NCI-H1436 (cell line): ENCODE measurements around the gene ALG1L2.
"Not testable (repeated sequence)": the region's sequence is repeated elsewhere in the genome, so short reads cannot be mapped to it uniquely, and the experiment has no call there.

ENCODE experiments used
- DNase-seq: peaks from one replicate; lab custom pipeline; 2025; lab: John Stamatoyannopoulos, UW

Gene ALG1L2

GRCh38 chr3:130093741-130094391 is 12.2 kb downstream of the ALG1L2 start:
- DNase-seq, result peak; percentile 20

- DNase-seq, result peak; percentile 17
Observed at GRCh38 chr3:130094491-130094941, 12.9 kb downstream of the ALG1L2 start.

GRCh38 chr3:130095858-130096257 is 14.2 kb downstream of the ALG1L2 start:
- not testable (repeated sequence) for DNase-seq

- DNase-seq, result not testable (repeated sequence)
Observed at GRCh38 chr3:130097096-130097495, 15.5 kb downstream of the ALG1L2 start.

- not testable (repeated sequence) for DNase-seq
Observed at GRCh38 chr3:130097690-130098638, 16.3 kb downstream of the ALG1L2 start.

GRCh38 chr3:130098639-130099385 is 17.2 kb downstream of the ALG1L2 start:
- DNase-seq, result not testable (repeated sequence)

GRCh38 chr3:130102545-130102944 is 20.9 kb downstream of the ALG1L2 start:
- DNase-seq, result not testable (repeated sequence)

GRCh38 chr3:130104191-130104590 is 22.6 kb downstream of the ALG1L2 start:
- DNase-seq, result not testable (repeated sequence)

GRCh38 chr3:130107333-130107995 is 25.8 kb downstream of the ALG1L2 start:
- not testable (repeated sequence) for DNase-seq

GRCh38 chr3:130108836-130109585 is 27.4 kb downstream of the ALG1L2 start:
- DNase-seq, result not testable (repeated sequence)

- peak; percentile 27 for DNase-seq
Observed at GRCh38 chr3:130110386-130111169, 28.9 kb downstream of the ALG1L2 start.

- peak; percentile 99 for DNase-seq
Observed at GRCh38 chr3:130111185-130111864, 29.7 kb downstream of the ALG1L2 start.

GRCh38 chr3:130111865-130112747 is 30.5 kb downstream of the ALG1L2 start:
- DNase-seq, result peak; percentile 98

GRCh38 chr3:130112748-130113073 is 31.1 kb downstream of the ALG1L2 start:
- DNase-seq, result not testable (repeated sequence)

- not testable (repeated sequence) for DNase-seq
Observed at GRCh38 chr3:130115400-130115799, 33.8 kb downstream of the ALG1L2 start.

- no peak for DNase-seq
Observed at GRCh38 chr3:130117933-130118332, 36.3 kb downstream of the ALG1L2 start.

- DNase-seq, result not testable (repeated sequence)
Observed at GRCh38 chr3:130119824-130120223, 38.2 kb downstream of the ALG1L2 start.

- not testable (repeated sequence) for DNase-seq
Observed at GRCh38 chr3:130120291-130120690, 38.7 kb downstream of the ALG1L2 start.
